DMS53 treated with DMSO at 0.1 percent for 48 hours (cell line): Measurements from ENCODE around the gene PTPRC.

Experiments
- DNase-seq: peaks from one replicate; lab custom pipeline; 2025; ENCODE audit not compliant: unreplicated experiment; lab: John Stamatoyannopoulos, UW

Gene PTPRC

DNA sequence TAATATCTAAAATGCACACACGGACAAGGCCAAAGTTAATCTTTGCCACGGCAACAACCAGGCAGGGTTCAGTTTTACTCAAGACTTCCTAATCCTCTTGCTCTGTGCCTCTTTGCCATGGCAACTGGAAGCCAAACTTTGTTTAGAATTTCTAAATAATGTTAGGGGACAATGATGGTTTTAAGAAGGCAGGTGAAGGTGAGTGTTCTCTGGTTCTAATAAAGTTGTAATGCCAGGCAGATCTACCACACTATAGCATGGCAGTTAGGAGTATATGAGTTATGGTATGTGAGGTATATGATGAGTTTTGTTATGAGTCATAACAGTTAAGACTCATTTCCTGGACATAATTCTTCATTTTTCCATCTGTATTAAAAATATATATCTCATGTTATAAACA lies 2.7 kb downstream of the PTPRC start:
- no peak for DNase-seq

DNA sequence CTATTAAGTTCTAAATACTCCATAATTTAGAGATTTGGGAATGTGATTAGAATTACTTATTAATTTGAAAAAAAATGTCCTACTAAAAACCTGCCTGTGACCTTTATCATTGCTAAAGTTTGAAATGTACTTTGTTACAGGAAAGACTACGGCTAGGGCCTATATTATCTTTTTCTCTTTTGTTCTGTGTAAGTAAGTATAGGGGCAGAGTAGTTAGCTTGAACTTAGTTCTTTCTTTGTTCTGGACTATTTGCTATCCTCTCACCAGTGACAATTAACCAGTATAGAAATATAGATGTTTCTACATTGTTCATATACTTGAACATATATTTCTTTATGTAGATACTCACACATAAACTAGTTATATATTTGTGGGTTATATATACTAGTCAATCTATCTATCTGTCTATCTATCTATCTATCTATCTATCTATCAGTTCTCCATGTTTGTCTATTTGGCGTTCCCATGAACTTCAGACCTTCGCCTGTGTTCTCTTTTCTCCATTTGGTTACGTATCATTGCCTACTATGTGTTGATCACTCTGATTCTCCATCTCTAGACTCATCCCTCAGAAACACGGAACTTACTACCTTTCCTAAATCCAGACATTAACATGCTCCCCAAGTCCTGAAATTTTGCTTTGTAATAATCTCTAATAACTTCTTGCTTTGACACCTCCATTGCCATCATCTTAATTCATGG lies 3.3 kb downstream of the PTPRC start:
- DNase-seq, result no peak

- DNase-seq, result no peak
Observed at GRCh38 chr1:198642983-198643382, 4.1 kb downstream of the PTPRC start.

DNA sequence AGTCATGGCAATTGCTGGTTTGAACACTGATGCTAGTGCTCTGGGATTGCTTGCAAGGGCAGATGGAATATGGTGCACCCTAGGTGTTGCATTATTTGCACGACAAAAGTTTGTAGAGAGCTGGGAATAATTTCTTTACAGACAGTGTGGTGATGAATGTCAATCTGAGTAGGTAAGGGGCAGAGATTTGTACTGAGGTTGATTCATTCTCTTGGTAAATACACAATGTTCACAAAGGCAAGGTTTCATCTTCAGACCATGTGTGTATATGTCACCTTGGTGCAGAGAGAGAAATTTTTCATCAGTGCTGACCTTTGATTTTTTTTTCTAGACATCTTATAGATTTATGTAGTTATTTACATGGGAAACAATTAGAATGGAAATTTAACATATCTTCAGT lies 5.0 kb downstream of the PTPRC start:
- DNase-seq, result no peak

- DNase-seq, result no peak
Observed at GRCh38 chr1:198647055-198647454, 8.2 kb downstream of the PTPRC start.

DNA sequence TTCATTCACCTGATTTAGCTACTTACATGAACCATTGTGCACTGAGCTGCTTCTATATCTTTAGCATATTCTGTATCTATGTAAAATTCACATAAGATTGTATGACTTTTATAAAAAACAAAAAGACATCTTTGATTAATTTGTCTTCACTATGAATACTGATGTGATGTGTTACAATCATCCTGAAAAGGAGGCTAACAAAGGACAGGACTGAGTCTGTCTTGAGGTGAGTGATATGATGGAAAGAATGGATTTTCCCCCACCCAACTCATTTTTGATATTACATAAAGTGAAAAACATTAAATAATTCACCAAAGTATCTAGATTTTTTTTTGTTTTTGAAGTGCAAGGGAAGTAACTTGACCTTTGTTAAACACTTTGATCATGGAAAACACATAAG lies 9.8 kb downstream of the PTPRC start:
- DNase-seq, result no peak

GRCh38 chr1:198649232-198649967 lies 10.6 kb downstream of the PTPRC start:
- DNase-seq, result no peak

DNA sequence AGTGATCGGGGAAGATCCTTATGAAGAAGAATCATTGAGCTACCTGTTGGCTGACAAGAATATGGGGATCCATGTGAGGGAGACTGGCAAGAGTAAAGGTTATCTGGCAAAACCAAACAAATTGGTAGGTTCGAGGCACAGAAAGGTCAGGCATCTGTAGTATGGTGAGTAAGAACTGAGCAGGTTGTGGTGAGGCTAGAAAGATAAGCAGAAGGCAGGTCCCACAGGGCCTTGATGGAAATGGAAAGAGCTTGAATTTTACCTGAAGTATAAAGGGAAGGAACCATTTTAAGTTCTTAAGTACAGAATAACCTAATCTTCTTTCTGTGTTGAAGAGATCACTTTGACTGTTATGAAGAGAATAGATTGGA lies 11.1 kb downstream of the PTPRC start:
- no peak for DNase-seq

DNA sequence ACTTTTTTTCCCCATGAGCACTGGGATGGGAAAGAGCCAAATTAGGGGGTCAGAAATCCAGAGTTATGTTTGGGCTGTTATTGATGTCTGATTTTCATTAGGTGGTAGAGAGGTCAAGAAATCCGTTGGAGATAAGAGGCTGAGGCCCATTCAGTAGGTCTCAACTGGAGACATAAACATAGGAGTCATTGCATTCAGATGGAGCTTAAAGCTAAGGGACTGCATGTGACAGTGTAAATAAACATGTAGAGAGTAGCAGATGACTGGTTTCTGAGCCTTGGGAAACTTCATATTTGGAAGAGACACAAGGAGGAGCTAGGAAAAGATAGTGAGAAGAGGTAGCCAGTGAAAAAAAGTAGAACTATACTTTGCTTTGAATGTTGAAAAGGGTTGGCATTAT lies 11.7 kb downstream of the PTPRC start:
- no peak for DNase-seq

- DNase-seq, result no peak
Observed at GRCh38 chr1:198651650-198652400, 13.0 kb downstream of the PTPRC start.

GRCh38 chr1:198653808-198654413 lies 15.1 kb downstream of the PTPRC start:
- DNase-seq, result no peak

- DNase-seq, result no peak
Observed at GRCh38 chr1:198655459-198656121, 16.8 kb downstream of the PTPRC start.

- no peak for DNase-seq
Observed at GRCh38 chr1:198656500-198656932, 17.7 kb downstream of the PTPRC start.

DNA sequence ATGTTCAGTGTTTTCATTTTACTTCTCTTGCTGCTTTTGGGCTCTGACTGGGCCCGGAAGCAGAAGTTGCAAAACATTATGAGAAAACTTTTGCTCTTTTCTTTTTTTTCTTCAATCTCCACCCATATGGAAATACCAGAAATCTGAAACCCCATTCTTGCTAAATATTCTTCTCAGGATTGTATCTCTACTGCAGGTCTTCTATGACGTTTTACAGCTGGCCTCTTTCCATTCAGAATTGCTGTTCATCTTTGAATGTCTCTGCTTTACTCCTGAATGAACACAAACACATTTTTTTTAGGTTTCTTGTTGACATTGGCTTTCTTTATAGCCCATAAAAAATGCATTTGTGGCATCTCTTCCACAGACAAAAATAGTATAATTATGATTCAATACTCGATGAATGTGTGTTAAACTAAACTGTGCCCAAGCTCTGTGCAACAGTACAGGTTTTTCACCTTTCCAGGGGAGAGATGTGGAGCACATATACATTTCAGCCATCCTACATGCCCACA lies 18.8 kb downstream of the PTPRC start:
- DNase-seq, result no peak

GRCh38 chr1:198660341-198661261 lies 21.8 kb downstream of the PTPRC start:
- DNase-seq, result no peak

DNA sequence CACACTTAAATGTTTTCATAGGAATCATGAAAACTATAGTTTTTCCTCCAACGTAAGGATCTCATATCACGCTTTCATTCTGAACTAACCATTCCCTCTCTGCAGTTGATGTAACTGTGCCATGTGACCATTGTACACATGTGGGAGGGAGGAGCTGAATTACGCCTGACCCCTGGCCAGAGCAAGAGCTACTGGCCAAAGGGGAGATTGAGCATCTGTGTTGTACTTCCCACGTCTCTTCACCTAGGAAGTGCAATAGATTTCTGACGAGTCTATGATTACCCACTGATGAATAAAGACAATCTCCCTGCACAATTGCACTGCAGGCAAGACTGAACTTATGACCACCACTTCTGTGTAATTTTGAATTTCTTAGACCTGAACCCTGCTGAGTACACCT lies 24.0 kb downstream of the PTPRC start:
- no peak for DNase-seq

GRCh38 chr1:198664068-198664788 lies 25.4 kb downstream of the PTPRC start:
- no peak for DNase-seq

GRCh38 chr1:198667186-198667585 lies 28.3 kb downstream of the PTPRC start:
- DNase-seq, result no peak

- DNase-seq, result no peak
Observed at GRCh38 chr1:198667807-198668206, 29.0 kb downstream of the PTPRC start.
